HG03139 (cell line): ENCODE data around the gene IL10.
A peak's percentile ranks its signal among the peaks of the same experiment; 100 is the strongest.
"Not testable (repeated sequence)": the region's sequence is repeated elsewhere in the genome, so short reads cannot be mapped to it uniquely, and the experiment has no call there.

ENCODE experiments used
- ATAC-seq: cut with Tn5 transposase; IDR thresholded peaks from one replicate; pipeline ENCODE4 v1.9.1; 2021; ENCODE audit not compliant: unreplicated experiment

Gene IL10

DNA sequence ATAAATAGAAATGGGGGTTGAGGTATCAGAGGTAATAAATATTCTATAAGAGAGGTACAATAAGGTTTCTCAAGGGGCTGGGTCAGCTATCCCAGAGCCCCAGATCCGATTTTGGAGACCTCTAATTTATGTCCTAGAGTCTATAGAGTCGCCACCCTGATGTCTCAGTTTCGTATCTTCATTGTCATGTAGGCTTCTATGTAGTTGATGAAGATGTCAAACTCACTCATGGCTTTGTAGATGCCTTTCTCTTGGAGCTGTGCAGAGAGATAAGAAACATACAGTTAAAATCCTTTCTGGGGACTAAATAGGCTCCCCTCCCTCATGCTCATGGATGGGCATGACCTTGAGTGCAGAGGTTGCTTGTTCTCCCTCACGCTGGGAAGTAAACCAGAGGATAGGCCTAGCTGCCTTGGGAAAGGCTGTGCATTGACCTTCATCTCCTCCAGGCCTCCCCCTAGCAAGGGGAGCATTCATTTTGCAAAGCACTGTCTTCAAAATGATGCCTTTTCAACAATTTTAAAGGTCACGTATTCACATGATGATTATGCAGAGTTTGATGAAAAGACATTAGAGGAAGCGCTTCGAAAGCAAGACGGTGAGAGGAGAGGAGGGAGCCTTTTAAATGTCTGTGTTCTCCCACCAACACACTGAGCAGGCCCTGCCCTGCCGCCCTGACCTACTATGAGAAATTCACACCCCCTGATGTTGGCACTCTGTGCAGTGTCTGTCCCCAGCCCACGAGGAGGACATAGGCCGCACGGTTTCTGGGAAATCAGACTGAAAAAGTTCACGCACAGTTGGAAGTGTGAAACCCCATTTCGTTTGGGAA lies 3.6 kb downstream of the IL10 start:
- ATAC-seq, result peak; percentile 7

DNA sequence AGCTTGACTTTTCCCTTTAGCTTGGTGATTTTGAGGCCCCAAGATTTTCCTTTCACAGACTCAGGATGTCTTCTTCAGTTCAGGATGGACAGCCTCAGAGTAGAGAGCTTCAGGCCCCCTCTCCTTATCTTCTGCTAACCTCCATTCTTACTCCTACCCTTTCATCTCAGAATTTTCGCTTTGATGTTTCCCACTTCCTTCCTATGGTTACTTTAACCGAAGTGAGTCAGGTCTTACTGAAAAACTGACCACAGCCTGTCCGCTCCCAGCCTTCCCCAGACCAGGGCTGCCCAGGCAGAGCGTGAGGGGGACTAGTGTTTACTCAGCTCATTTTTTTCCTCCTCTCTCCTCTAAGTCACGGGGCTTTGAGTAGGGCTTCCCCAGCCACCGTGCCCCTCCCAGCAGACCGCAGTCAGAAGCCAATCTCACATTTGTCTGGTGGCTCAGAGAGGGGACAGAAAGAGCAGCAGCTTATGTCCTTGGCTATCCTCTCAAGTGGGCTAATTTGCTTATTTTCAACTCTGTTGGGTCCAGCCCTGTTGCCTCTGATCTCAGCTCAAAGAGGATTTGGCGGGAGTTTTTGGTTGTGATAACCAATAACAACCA lies 5.9 kb downstream of the IL10 start:
- ATAC-seq, result peak; percentile 56

DNA sequence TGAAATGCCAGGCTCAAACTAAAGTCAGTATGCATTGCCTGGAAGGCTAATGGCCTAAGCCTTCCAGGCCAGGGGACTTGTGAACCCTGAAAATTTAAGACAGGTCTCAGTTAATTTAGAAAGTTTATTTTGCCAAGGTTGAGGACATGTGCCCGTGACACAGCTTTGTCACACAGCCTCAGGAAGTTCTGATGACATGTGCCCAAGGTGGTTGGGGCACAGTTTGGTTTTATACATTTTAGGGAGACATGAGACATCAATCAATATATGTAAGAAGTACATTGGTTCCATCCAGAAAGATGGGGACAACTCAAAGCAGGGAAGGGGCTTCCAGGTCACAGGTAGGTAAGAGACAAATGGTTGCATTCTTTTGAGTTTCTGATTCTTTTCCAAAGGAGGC lies 6.5 kb downstream of the IL10 start:
- not testable (repeated sequence) for ATAC-seq

DNA sequence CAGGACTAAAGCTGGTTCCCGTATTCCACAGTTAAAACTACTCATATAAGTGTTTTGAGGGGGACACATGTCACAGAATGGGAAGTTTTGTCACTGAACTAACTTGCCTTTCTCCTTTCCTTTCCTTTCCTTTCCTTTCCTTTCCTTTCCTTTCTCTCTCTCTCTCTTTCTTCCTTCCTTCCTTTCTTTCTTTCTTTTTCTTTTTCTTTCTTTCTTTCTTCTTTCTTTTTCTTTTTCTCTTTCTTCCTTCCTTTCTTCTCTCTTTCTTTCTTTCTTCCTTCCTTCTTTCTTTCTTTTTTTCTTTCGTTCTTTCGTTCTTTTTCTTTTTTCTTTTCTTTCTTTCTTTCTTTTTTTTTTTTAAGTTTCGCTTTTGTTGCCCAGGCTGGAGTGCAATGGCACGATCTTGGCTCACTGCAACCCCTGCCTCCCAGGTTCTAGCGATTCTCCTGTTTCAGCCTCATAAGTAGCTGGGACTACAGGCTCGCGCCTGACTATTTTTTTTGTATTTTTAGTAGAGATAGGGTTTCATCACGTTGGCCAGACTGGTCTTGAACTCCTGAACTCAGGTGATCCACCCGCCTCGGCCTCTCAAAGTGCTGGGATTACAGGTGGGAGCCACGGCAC lies 9.4 kb downstream of the IL10 start:
- ATAC-seq, result not testable (repeated sequence)

DNA sequence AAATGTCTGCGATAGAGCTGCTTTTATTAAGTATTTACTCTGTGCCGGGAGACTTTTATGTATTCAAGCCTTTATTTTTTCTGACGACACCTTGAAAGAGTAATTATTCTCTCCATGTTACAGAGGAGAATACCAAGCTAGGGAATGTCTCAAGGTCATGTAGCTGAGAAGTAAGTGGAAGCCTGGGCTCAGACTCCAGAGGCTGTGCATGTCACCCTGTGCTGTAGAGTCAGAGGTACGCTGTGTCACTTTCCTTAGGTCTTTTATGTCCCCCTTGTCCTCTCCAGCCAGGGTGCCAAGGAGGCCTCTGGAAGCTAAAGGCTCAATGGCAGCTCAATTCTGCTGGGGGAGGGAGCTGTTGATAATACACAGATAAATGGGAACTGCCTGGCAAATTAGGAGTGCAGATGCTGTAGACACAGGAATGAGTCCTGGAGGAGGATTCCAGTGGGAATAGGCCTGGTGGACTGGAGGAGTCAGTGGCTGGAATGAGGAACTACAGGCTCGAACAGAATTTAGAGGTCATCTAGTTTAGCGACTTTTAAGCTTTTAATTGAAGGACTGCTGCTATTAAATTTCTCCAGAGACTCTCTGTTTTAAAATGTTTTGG lies 11.0 kb downstream of the IL10 start:
- ATAC-seq, result no peak

DNA sequence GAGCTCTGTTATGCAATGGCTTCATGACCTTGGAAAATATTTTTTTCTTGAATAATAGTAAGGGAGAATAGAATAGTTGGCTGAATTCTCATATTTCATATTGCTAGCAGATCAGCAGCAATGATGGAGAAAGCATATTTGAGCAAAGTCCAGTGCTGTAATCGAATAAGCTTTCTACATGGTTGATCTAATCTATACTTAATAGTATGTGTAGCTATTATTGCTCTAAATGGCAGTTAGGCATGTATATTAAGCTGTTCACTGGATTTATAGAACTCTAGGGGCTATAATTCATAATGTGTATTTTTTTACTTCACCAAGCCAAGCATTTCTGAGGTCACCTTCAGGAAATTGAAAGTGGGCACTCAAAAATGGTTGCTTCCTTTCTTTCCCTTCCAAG lies 11.7 kb downstream of the IL10 start:
- ATAC-seq, result no peak

DNA sequence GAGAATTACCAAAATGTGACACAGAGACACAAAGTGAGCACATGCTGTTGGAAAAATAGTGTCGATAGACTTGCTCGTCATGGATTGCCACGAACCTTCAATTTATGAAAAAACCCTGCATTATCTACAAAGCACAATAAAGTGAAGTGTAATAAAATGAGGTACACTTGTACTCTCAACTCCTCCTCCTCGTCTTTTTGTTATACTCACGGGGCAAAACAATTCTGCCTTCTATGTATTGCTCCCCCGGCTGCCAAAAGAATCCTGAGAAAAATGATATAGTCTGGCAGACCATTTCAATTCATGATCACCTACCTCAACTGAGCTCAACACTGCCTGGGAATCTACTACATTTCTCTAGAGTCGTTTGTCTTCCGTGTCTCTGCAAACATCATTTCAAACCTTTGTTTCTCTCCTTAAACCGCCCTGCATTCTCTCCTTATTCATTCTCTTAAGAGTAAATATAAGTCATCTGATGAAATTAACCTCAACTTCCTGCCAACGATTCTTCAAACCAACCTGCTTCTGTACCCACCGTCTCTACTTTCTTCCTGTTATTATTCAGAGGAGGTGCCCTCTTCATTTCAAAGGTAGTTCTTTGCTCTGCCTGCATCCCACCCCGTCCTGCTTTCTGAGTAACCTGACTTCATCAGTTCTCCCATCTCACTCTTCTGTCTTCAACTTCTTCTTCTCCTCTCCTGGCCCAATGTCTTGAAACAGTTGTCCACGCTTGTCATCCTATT lies 14.6 kb downstream of the IL10 start:
- ATAC-seq, result no peak

DNA sequence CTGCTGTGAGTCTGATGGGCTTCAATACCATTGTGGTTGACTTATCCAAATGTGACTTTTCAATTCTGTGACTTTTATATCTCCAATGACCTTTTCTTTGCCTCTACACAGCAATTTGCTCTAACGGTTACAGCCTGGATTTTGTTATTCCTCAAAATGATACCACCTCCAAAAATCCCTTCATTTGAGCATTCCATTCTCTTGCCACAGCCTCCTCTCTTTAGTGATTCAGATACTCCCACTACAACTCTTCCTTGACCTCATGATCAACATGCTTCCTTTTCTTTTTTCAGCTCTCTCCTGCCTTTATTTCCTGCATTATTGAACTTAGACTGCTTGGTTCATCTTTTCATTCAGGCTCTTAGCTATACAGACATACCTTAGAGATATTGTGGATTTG lies 18.3 kb downstream of the IL10 start:
- no peak for ATAC-seq

DNA sequence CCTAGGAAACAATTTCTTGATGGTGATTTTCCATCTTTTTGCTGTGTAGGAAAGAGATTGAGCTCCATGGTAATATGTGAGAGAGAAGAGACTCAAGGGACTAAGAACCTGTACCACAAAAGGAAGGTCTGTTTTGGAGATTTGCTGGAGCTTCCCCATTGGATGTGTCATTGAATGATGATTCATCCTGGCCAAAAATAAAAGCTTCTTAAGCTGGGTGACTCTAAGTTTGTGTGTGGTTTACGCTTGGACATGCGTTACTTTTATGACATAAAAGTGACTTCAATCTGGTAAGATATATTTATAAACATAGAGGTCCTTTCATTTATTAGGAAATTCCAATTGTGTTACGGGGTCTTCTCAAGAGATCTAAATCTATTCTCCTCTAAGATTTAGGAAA lies 19.2 kb downstream of the IL10 start:
- ATAC-seq, result no peak

DNA sequence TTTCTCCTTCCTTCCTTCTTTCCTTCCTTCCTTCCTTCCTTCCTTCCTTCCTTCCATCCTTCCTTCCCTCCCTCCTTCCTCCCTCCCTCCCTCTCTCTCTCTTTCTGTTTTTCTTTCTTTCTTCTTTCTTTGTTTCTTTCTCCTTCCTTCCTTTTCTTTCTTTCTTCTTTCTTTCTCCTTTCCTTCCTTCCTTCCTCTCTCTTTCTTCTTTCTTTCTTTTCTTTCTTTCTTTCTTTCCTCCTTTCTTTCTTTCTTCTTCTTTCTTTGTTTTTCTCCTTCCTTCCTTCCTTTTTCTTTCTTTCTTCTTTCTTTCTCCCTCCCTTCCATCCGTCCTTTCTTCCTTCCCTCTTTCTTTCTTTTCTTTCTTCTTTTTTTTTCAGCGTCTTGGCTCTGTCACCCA lies 19.8 kb downstream of the IL10 start:
- no peak for ATAC-seq

DNA sequence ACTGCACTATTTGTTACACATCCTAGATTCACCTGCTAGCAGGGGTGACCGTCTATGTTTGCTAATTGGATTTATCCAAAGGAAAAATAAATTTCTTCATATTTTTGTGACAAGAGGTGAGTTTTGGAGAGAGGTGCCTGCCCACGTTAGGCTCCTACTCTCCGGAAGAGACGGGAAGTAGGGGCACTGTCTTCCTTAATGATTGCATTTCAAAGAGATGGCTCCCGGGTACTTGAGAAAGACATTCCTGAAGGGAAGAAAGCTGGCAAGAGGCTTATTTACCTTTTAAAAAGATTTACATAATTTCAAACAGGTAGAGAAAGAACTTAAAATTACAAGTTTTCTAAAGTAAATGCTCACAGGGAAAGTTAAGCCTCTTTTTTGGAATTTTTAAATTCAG lies 20.4 kb downstream of the IL10 start:
- no peak for ATAC-seq

DNA sequence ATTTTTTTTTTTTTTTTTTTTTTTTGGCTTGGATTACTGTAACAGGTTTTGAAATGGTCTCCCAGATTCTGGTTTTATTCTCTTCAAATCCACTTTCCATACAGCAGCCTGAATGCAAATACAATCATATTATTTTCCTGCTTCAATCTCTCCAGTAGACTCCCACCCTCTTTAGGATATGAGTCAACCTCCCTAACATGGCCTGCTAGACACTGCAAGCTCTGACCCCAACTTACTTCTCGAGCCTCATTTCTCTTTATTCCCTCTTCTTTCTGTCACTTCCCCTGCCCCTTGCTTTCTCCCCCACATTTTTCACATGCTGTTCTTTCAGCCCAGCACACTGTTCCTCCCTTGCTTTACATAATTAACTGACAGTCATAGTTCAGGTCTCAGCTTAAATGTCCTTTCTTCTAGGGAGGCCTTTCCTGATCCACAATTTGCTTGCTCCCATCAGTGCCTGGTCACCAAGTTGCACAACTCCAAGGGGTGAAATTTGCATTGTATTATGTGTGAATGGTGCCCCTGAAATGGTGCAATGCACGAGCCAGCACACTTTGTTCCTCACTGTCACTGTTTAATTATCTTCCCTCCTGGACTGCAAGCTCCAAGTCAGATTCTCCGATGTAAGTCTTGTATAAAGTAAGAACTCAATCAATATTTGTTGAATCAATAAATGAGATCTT lies 23.8 kb downstream of the IL10 start:
- ATAC-seq, result no peak

DNA sequence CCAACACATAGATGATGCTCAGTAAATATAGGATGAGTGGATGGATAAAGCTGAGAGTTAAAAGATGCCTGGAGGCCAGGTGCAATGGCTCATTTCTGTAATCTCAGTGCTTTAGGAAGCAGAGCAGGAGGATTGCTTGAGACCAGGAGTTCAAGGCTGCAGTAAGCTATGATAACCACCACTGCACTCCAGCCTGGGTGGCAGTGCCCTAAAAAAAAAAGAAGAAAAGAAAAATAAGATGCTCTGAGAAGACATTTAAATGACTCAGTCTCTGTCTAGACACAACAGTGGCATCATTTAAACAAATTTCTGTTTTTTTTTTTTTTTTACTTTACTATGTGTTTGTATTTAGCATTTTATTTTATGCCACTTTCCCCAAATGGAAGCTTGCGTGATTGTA lies 27.0 kb downstream of the IL10 start:
- no peak for ATAC-seq

DNA sequence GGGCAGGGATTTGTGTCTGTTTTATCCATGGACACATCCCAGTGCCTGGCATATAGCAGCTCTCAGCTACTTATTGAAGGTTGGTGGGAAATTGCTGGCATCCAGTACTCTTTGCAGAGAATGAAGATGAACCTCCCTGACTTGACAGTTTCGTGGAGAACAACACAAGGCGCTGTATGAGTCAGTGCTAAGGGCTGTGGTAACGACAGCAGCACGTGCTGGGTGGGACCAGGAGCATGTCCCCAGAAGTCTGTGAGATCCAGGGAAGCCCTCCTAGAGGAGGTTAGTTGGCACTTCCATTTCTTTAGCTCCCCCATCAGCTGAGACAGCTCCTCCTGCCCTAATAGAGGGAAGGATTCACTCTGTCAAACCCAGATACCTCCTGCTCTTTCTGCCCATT lies 27.6 kb downstream of the IL10 start:
- ATAC-seq, result no peak

DNA sequence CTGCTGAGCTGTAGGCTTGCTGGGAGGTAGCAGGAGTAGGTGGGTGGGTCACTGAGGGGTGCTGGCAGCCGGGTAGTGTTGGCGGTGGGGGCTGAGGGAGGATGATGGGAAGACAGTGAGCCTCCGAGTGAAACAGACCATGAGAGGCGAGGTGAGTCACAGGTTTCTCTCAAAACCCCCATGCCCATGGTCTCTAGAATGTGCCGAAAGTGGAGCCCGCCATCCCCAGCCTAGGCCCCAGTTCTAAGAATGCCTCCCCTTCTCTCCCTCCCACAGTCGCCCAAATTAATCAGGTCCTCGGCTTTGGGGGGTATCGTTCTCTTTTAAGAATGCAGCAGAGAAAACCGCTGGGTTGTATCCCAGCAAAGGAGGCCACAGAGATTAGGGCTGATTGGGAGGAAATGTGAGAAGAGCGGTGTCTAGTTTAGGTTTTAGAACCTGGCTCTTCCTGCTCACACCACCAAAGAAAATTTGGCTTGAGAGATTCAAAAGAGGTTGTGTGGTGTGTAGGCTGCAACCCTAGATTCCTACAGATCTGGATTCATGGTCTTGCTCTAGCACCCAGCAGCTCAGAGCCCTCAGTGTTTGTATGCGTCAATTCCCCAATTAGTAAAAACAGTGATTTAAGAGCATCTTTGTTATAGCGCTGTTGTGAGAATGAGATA lies 29.4 kb downstream of the IL10 start:
- no peak for ATAC-seq

DNA sequence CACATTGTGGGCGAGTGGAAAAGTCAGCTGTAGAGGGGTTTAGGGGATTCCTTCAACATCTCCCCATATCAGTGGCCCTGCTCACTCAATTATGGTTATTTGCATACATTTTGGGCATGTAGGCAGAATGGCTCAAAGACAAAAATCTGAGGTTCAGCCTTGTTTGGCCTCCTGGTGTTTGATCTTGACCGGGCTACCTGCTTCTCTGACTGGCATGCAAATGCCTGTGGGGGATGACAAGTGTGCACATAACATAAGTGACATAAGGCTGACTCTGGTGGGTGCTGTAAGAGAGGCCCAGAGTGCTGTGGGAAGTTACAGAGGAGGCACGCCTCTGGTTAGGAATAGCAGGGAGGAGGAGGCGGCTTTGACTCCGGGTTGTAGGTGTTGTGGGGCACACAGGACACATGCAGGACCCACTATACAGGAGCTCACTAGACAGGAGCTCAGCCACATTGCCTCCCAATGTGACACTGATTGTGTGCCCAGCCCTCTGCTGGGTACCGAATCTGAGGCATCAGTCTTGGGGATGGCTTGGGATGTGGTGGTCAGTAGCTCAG lies 31.1 kb downstream of the IL10 start:
- ATAC-seq, result no peak

DNA sequence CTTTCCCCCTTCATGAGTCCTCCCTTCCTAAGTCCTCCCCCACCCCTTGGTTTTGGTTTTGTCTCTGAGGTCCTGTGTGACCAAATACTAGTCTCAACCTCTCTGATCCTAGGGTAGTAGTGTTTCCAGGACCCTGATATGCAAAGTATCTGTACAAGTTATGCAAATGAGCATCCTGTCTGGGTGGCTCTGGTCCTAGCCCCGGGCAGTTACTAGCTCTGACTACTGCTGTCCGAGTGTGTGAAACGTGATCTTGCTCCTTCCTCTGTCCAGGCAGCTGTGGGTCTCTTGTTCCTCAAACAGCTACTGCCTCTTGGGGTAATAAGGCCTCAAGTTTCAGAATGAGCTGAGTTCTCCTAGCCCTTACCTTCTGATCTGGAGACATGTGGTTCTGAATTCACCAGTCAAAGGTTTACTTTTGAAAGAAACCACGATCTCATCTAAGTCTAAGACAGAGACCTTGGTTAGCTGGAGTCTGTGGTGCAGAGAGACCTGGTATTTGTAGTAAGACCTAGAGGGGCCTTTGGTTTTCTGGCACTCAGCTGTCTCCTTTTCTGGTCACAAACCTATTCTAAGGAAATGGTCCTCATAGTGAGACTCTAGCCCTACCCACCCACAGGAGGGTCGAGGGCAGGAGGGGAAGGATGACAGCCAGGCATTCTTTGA lies 32.8 kb downstream of the IL10 start:
- peak; percentile 85 for ATAC-seq

DNA sequence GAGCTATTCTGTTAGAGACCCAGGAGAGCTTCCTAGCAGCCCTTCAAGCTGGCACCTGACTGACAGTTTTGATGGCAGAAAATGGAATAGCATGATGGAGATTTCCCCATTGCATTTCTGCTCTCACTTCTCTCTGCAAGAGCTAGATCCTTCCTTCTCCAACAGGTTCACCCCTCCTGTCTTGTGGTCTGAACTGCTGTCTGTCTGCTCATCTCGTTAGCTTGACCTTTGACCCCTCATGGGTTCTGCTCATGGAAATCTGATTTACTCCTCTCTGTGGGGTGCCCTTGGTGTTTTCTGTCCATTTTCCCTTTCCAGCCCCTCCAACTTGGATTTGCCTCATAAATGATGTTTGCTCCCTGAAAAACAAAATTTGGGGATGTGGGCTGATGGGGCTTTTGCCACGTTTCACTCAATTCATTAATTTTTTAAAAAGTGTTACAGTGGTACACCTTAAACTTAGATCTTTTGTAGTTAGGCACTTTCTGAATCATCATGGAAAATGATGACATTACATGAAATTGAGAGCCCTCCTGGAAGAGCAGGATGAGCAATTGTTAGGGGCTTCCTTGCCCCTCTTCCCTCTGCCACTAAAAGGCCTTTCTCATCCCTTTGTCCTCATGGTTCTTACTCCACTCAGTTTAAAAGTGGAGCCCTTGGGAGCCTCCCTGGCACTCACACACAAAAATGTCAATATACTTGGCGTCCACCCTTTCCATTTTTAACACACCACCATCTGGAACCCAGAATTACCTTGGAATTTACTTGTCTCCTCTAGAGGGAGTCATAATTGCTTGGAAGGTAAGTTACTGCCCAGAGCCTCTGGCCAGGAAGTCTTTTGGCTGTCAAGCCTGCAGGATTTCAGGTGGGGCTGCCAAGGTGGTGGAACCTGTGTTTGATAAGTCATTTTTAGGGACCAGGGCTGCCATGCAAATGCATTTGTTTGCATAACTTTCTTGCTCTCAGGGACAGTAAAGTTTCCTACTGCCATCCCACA lies 33.6 kb downstream of the IL10 start:
- ATAC-seq, result no peak
